NCI-H128 (cell line): ENCODE results near the gene USP34.
"Not testable (repeated sequence)": the region's sequence is repeated elsewhere in the genome, so short reads cannot be mapped to it uniquely, and the experiment has no call there.

ENCODE experiments used
- DNase-seq: peaks from one replicate; lab custom pipeline; 2025; ENCODE audit not compliant: unreplicated experiment; lab: John Stamatoyannopoulos, UW

Gene USP34

DNA sequence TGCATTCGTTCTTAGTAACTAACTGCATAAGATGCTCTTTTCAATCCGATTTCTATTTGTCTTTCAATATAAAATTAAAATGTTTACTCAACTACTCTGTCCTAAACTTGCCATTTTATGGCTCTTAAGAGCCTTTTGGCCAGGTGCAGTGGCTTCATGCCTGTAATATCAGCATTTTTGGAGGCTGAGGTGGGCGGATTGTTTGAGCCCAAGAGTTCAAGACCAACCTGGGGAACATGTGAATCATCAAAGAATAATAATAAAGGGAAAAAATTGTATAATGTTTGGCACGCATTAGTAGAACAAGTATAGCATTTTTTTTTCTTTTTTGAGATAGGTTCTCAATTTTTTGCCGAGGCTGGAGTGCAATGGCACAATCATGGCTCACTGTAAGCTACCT lies 216.4 kb downstream of the USP34 start:
- no peak for DNase-seq

GRCh38 chr2:61253136-61253535 lies 217.8 kb downstream of the USP34 start:
- DNase-seq, result no peak

DNA sequence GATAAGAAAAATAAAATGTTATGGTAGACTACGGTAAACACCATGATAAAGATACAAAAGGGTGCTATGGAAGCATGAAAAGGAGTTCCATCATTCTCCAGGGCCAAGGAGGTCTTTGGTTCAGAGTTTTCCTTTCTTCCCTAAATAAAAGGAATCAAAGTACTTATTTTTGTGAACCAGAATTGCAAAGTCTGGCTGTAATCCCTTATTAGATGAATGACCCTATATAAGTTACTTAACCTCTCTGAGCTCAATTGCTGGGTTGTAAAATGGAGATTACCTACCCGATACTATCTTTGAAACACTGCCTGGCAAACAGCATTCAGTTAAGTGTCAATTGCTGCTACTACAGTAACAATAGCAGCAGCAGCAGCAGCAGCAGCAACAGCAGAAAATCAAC lies 218.9 kb downstream of the USP34 start:
- DNase-seq, result no peak

DNA sequence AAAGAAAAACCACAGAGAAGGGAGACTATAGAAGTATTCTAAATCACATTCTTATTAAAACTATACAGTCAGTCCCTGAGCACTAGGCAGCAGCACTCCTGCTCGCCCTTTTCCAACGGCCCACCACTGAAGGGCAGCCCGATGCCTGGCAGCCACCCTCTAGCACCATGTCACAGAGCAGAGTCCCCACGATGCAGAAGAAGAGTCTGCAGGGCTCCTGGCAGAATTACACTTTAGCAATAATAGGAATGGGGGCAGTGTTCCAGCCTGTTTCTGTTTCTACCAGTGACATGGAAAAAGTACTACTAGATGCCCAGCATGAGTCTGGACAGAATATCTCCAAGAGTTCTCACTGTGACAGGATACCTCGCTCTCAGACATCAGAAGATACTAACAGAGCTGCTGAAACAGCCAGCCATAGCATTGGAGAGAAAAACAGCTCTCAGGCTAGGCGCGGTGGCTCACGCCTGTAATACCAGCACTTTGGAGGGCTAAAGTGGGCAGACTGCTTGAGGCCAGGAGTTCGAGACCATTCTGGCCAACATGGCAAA lies 221.3 kb downstream of the USP34 start:
- no peak for DNase-seq

DNA sequence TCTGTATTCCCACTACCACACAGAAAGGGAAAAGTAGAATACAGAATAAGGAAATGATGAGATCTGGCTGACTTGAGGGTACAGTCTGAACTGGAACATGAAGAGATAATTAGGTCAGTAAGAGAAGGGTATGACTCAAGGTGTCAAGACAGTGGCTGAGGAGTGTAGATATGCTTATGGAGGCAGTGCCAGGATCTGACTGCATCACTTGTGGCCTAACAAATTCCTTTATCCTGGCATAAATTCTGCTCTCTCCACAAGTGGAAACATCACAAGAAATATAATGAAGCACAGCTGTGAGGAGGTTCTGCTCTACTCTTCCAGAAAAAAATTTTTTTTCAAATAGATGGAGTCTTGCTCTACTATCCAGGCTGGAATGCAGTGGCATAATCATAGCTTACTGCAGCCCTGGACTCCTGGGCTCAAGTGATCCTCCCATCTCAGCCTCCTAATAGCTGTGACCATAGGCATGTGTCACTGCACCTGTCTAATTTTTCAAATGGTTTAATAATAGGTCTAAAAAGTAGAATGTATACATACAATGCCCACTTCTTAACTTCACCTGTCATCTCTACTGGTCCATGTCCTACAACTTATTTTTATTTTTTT lies 223.6 kb downstream of the USP34 start:
- no peak for DNase-seq

DNA sequence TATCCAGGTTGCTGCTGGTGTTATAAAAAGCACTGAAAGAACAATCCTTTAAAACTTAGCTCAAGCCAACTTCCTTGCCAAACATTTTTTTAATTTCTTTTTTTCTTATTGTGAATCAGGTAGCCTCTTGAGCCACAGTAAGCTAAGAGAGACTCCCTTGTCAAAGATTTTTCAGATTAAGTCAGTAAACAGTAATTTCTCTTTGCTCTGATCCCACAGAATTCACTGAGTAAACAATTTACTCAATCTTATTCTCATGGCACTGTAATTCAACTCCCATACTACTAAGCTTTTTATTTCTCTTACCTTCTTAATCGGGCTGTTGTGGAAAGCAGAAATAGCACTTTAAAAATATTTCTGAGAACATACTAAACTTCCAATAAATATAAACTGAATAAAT lies 226.2 kb downstream of the USP34 start:
- DNase-seq, result no peak

DNA sequence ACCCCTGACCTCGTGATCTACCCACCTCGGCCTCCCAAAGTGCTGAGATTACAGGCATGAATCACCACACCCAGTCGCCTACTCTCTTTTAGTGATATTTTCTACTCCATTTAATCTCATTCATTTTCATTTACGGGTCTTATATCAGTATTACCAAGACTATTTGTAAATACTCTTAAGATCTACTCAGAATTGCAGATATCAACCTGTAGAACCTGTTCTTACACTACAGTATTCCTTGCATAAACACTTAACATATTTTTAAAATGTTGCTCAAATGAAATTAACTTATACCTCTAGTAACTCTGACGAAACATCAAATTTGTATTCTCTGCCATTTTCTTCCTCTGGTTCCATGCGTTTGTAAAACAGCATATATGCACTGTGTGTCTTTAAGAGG lies 229.6 kb downstream of the USP34 start:
- DNase-seq, result no peak

- no peak for DNase-seq
These were observed 232.5 kb downstream of the USP34 start for GRCh38 chr2:61238219-61239012.

DNA sequence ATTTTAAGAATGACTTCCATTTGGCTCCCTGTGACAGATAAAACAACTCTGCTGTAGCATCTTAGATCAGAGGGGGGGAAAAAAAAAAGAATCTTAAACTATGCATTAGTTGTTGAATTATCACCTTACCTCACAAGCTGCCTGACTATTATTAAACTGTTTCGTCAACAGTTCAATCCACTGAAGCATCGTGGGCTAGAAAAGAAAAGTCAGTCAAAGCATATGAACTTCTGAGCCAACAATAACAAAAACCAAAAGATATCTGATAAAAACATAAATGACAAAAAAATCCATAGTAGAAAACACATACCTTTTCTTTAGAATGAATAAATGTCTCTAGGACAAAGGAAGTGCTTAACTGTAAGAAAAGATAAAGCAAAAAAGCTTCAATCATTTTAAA lies 235.2 kb downstream of the USP34 start:
- no peak for DNase-seq

- DNase-seq, result no peak
These were observed 237.3 kb downstream of the USP34 start for GRCh38 chr2:61233581-61233980.

DNA sequence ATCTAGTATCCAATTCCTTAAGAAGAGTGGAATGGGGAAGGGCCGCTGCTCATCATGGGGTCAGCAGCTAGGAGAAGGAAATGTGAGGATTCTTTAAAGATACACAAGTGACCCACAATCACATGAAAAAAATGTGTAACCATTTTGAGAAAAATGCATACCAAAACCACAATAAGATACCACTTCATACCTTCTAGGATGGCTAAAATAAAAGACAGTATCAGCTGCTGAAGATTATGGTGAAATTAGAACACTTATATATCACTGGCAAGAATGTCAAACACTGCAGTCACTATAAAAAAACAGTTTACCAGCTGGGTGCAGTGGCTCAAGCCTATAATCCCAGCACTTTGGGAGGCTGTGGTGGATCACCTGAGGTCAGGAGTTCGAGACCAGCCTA lies 241.0 kb downstream of the USP34 start:
- no peak for DNase-seq

GRCh38 chr2:61222567-61222966 lies 248.3 kb downstream of the USP34 start:
- no peak for DNase-seq

DNA sequence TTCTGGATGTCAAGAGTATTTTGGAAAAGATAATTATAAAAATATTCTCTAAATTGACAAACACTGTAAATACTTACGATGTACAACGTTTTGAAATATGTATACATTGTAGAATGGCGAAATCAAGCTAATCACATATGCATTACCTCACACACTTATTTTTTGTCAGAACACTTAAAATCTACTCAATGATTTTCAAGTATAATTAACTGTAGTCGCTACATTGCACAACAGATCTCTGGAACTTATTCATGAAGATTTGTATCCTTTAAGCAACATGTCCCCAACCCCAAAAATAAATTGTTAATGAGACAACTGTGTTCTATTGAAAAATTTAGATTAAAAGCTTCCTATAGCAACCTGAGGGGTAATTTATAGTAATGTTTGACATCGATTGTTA lies 249.1 kb downstream of the USP34 start:
- no peak for DNase-seq

- no peak for DNase-seq
These were observed 250.1 kb downstream of the USP34 start for GRCh38 chr2:61220768-61221167.

- DNase-seq, result no peak
These were observed 252.1 kb downstream of the USP34 start for GRCh38 chr2:61218817-61219170.

DNA sequence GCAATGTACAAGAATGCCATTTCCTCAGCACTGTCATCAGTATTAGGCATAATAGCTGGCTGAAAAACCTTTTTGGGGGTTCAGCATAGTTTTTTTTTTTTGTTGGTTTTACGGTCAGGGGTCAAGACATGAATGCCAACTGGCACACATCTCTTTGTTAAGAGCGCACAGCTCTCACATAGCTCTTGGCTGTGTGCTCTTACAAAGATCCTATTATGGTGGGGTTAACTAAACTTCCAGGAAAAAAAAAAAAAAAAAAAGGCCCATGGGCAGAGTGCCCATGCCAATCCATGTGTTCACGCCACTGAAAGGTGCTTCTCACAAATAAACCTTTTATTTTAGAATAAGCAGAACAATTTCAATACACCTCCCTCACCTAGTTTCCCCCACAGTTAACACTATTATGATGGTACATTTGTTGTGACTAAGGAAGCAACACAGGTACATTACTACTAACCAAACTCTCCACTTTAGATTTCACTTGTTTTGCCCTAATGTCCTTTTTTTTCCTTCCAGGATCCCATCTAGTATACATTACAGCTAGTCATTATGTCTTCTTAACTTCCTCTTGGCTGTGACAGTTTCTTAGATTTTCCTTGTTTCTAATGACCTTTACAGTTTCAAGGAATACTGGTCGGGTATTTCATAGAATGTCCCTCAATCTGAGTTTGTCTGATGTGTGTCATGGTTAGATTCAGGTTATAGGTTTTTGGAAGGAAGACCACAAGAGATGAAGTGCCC lies 252.6 kb downstream of the USP34 start:
- no peak for DNase-seq

- no peak for DNase-seq
These were observed 256.7 kb downstream of the USP34 start for GRCh38 chr2:61214171-61214570.

GRCh38 chr2:61210332-61210981 lies 260.4 kb downstream of the USP34 start:
- no peak for DNase-seq

DNA sequence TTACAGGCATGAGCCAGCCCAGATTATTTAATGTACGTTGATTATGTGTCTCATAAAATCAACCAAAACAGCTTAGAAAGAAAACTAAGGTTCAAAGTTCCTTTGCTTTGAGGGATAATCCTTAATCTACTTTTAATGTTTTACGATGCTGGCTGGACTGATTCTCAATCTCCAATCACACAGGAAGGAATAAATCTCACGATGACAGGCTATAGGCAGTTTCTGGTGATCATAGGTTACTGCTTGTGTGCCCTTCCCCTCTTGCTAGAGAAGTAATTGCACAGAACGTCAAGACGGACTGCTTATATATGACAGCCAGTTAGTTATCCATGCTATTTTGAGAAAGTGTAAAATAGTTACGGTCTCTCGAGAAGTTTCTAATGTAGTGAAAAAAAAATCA lies 265.8 kb downstream of the USP34 start:
- no peak for DNase-seq

DNA sequence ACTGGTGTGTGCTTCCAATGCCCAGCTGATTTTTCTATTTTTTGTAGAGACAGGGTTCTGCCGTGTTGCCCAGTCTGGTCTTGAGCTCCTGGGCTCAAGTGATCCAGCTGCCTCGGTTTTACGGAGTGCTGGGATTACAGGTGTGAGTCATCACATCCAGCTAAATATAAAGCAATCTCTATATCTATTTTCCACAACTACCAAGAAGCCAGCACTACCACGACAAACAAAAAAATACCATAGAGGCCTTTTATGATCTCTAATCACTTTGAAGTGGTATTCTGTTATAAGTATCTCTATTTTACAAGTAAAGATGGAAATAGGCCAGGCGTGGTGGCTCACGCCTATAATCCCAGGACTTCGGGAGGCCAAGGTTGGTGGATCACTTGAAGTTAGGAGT lies 274.2 kb downstream of the USP34 start:
- DNase-seq, result no peak

DNA sequence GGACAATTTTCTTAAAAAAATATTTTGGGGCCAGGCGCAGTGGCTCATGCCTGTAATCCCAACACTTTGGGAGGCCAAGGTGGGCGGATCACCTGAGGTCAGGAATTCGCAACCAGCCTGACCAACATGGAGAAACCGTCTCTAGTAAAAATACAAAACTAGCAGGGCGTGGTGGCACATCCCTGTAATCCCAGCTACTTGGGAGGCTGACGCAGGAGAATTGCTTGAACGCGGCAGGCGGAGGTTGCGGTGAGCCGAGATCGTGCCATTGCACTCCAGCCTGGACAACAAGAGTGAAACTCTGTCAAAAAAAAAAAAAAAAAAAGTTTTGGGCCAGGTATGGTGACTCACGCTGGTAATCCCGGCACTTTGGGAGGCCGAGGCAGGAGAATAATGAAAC lies 276.2 kb downstream of the USP34 start:
- not testable (repeated sequence) for DNase-seq
